ENCODE results near the gene FTO.

FTO gene

DNA sequence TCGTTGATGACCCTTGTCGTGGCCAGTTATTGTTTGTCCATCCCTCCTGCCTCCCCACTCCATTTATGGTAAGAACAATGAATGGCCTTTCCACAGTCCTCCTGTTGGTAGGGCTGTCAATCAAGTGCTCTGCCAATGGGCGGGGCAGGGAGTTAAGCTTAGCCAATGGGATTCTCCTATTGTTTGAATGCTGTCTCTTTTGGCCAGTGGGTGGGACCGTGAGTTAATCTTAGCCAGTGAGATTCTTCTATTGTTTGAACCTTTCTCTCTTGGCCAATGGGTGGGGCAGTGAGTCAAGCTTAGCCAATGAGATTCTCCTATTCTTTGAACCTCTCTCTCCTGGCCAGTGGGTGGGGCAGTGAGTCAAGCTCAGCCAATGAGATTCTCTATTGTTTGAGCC, 497.2 kb downstream of the FTO start:
- no peak for DNase-seq (ENCODE audit: low spot score)
- H3K27ac ChIP-seq: no peak overlapping the region
- POLR2A ChIA-PET (ENCODE audit: low non-redundant PET): no interaction called here
- TF ChIP-seq, protein P1, sequence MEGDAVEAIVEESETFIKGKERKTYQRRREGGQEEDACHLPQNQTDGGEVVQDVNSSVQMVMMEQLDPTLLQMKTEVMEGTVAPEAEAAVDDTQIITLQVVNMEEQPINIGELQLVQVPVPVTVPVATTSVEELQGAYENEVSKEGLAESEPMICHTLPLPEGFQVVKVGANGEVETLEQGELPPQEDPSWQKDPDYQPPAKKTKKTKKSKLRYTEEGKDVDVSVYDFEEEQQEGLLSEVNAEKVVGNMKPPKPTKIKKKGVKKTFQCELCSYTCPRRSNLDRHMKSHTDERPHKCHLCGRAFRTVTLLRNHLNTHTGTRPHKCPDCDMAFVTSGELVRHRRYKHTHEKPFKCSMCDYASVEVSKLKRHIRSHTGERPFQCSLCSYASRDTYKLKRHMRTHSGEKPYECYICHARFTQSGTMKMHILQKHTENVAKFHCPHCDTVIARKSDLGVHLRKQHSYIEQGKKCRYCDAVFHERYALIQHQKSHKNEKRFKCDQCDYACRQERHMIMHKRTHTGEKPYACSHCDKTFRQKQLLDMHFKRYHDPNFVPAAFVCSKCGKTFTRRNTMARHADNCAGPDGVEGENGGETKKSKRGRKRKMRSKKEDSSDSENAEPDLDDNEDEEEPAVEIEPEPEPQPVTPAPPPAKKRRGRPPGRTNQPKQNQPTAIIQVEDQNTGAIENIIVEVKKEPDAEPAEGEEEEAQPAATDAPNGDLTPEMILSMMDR (conservative IDR thresholded peaks at IDR 0.05; ENCODE audit: low read depth): no peak
- CTCF ChIA-PET: interaction anchor here (0.6 kb wide), 1 partner anchor 14 kb away, joined by 3 read pairs; no protein-coding TSS in a partner anchor

Data from RWPE1 (cell line).